ENCODE results near the gene TMPRSS11D. TPM values are rescaled to one million over a fixed set of nuclear protein-coding genes. Genes with fewer than 3 reads are reported as not detected.

Gene TMPRSS11D, protein sequence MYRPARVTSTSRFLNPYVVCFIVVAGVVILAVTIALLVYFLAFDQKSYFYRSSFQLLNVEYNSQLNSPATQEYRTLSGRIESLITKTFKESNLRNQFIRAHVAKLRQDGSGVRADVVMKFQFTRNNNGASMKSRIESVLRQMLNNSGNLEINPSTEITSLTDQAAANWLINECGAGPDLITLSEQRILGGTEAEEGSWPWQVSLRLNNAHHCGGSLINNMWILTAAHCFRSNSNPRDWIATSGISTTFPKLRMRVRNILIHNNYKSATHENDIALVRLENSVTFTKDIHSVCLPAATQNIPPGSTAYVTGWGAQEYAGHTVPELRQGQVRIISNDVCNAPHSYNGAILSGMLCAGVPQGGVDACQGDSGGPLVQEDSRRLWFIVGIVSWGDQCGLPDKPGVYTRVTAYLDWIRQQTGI
- total RNA-seq, result not detected
- polyA plus RNA-seq, result not detected
- 0 reads per million in 6 experiments for total RNA-seq

DNA sequence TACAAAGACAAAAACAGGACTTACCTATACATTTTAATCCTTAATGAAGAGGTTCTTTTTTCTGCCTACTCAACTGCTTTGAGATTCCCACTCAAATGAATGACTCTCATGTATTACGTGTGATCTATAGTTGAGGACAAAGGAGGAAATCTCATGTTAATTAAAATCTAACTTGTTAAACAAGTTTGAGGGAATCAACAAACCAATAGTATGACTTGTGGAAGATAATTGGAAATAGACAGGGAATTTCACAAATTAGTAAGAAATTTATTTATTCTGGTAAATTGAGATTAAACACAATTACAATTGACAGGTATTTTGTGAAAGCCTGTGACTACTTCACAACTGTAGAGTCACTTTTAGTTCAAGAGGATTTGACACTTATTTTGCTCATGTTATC lies at the start of gene TMPRSS11D:
Gene TMPRSS11D (minus strand): TSS at position 101 of the 400 bp plus-strand sequence. CDS start 69 bp downstream, at position 32.
- no peak for ATAC-seq
- POLR2A ChIA-PET, result no interaction called here
- H3K9me3 Mint-ChIP-seq, result peaks cover 0 to 8% (median 0%) of the 10 kb centered on the region in 9 donors

DNA sequence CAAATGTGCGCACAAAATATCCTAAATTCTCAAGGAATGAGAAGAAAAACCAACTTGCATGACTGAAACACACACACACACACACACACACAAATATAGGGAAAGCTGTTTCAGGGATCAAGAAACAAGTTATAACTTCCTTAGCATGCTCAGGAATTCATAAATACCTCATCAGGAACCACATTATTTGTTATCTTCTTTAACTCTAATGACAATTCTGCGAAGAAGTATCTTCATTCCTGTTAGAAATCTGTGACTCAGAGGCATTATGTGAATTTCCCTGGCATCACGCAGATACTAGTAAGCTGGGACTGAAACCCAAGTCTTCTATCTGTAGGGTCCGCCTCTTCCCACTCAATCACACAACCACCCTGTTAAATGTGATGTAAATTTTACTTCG lies 49.2 kb upstream of the TMPRSS11D start:
- DNase-seq, result no peak
- H3K36me3 Mint-ChIP-seq, result no peaks in the 10 kb centered on the region
- peaks cover 0 to under 1% (median 0%) of the 10 kb centered on the region in 9 donors for H3K9me3 Mint-ChIP-seq
- no peaks in the 10 kb centered on the region for H3K4me1 Mint-ChIP-seq
- H3K27me3 Mint-ChIP-seq, result peaks cover 0 to 10% (median 4%) of the 10 kb centered on the region in 5 donors
- H3K27ac Mint-ChIP-seq, result no peak overlapping the region
- POLR2A ChIA-PET, result no interaction called here
- ATAC-seq, result no peak
- no peak overlapping the region for H3K4me3 Mint-ChIP-seq

More for the DNA sequence above, at the start of gene TMPRSS11D:
- Mint-ChIP-seq H3K4me1 (peaks cover 0 to 11% (median 0%) of the 10 kb centered on the region in 4 donors), H3K27ac (no peak within 1 kb of the TSS), H3K36me3 (no peaks in the 10 kb centered on the region), H3K27me3 (peaks cover 0 to 9% (median 3%) of the 10 kb centered on the region in 5 donors), H3K4me3 (no peak within 1 kb of the TSS)
- no peak for DNase-seq

DNA sequence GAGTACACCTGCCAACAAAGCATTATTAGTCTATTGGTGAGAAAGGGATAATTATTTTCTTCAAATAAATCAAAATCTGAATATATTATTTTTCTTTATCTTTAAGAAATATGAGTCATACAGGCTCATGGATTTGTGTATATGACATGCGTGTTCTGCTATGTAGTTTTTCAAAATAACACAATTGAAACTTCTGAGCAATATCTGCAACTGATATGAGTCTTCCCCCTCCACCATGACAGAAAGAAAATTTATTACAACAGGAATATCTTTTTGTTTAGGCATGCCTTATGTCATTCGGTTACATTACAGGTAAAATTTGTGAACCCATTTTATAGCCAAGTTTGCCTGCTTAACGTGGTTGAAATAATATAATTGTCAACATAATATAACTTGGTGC lies 47.5 kb upstream of the TMPRSS11D start:
- POLR2A ChIA-PET, result no interaction called here
- Mint-ChIP-seq H3K36me3 (no peaks in the 10 kb centered on the region), H3K27me3 (peaks cover 0 to 10% (median 6%) of the 10 kb centered on the region in 5 donors), H3K4me1 (no peaks in the 10 kb centered on the region), H3K27ac (no peak overlapping the region), H3K4me3 (no peak overlapping the region), H3K9me3 (no peaks in the 10 kb centered on the region)
- DNase-seq, result no peak
- no peak for ATAC-seq

DNA sequence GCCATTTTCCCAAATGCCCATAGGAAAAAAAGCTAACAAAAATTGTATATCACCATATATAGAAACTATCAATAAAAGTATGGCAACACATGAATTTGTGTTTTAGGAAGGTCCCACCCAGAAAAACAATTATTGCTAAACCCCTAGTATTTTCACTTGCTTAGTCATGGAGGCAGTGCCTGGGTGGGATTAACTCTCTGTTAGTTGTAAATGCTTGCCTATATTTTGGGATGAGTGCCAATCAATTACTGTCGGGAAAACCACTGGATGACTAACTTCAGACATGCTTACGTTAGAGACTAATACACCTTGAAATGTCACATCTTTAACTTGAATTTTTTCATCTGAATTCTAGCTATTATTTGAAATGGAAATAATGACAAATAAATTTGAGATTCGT lies 45.6 kb upstream of the TMPRSS11D start:
- Mint-ChIP-seq H3K4me3 (no peak overlapping the region), H3K4me1 (no peaks in the 10 kb centered on the region), H3K27ac (no peak overlapping the region), H3K9me3 (peaks cover 0 to 2% (median 0%) of the 10 kb centered on the region in 9 donors), H3K36me3 (no peaks in the 10 kb centered on the region), H3K27me3 (peaks cover 0 to 10% (median 4%) of the 10 kb centered on the region in 5 donors)
- POLR2A ChIA-PET, result no interaction called here
- no peak for DNase-seq
- no peak for ATAC-seq

DNA sequence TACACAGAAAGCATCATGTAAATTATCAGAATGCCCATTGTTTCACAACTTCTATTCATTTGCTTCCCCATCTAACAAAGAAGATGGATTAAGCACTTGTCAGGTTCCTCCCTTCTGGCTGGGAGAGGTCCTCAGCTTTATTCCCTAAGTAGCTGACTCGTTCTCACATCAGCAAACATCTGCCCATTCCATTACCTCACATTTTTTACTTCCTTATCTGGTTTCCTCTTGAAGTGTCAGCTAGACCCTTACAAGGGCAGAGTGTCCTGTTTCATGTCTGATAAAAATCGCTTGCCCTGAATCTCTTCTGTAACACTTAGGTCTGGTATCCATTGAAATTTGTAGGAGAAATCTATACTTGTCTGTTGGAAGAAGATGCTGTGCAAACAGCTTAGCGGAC lies 44.7 kb upstream of the TMPRSS11D start:
- Mint-ChIP-seq H3K36me3 (no peaks in the 10 kb centered on the region), H3K4me3 (no peak overlapping the region), H3K27ac (no peak overlapping the region), H3K27me3 (peaks cover 0 to 10% (median 4%) of the 10 kb centered on the region in 5 donors), H3K9me3 (peaks cover 0 to 6% (median 0%) of the 10 kb centered on the region in 9 donors), H3K4me1 (no peaks in the 10 kb centered on the region)
- ATAC-seq (no peak), DNase-seq (no peak)
- POLR2A ChIA-PET, result no interaction called here

DNA sequence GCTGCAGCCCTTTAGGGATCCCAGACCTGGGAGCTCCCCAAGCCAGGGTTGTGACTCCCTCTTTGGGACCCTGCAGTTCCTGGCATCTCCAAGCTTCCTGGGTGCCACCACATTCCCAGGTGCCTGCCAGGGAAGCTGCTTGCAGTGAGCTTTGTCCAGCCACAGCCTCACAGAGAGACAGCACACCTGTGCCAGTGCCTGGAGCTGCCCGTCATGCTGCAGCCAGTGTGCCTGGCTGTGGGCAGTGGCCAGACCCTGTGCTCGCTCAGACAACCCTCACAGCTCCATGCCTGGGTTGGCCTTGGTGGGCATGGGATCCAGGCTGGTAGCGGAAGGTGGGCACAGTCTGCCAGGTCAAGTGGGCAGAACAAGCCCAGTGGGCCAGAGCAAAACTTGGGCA lies 43.4 kb upstream of the TMPRSS11D start:
- peaks cover 0 to 6% (median 0%) of the 10 kb centered on the region in 9 donors for H3K9me3 Mint-ChIP-seq
- H3K36me3 Mint-ChIP-seq, result no peaks in the 10 kb centered on the region
- DNase-seq (no peak), ATAC-seq (no peak)
- H3K27me3 Mint-ChIP-seq, result peaks cover 0 to 7% (median 4%) of the 10 kb centered on the region in 5 donors
- H3K4me3 Mint-ChIP-seq, result no peak overlapping the region
- no peak overlapping the region for H3K27ac Mint-ChIP-seq
- no peaks in the 10 kb centered on the region for H3K4me1 Mint-ChIP-seq
- POLR2A ChIA-PET, result no interaction called here

DNA sequence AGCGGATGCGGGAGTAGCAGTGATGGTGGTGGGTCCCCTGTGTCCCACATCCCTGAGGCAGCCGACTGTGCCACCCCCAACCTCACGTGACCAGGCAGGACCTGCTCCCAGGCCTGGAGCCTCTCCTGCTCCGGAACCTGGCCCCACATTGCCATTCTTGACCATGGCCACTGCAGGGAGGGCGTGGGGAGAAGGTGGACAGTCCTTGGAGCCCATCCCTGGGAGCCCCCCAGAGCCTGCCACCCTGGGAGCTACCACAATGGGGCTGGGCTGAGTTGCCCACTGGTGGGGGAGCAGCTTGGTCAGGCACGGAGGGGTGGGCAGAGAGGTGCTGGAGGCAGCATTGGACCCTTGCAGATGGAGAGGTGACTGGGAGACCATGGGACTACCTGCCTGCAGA lies 42.7 kb upstream of the TMPRSS11D start:
- Mint-ChIP-seq H3K4me3 (no peak overlapping the region), H3K36me3 (no peaks in the 10 kb centered on the region), H3K9me3 (peaks cover 0 to 6% (median 0%) of the 10 kb centered on the region in 9 donors), H3K27ac (no peak overlapping the region), H3K4me1 (no peaks in the 10 kb centered on the region), H3K27me3 (peaks cover 0 to 7% (median 4%) of the 10 kb centered on the region in 5 donors)
- DNase-seq (no peak), ATAC-seq (no peak)
- POLR2A ChIA-PET, result no interaction called here

DNA sequence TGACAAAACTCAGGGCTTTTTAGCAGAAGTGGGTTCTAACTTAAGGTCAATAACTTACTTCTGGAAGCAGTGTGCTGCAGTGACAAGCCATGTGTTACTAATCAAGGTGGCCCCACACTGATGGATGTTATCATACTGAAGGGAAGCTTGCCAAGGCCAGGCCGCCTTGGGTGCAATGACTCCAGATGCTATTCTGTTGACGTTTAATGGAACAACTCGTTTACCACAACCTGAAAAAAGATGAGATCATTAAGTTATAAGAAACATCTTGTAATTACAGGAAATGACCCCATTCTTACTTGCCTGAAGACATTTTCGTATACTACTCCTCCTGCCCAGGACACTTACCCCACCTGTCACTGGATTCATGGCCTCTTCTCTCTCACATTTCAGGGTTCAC lies 38.9 kb upstream of the TMPRSS11D start:
- POLR2A ChIA-PET, result no interaction called here
- ATAC-seq, result no peak

DNA sequence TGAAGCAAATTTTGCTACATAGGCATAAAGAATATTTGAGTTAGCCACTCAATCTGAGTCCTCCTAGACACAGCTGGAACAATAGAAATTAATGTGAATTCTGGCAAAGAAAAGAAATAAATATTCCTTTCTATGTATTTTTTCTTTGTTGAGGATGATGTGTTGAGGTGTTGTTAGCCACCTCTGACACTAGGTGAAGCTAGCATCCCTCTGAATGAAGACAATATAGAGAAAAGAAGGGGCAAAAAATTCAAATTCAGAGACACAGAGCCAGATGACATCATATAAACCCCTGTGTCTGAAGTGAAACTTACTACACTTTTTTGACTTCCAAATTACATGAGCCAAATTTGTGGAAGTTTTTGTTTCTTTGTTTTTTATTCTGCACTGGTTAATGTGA lies 34.6 kb upstream of the TMPRSS11D start:
- DNase-seq (no peak), ATAC-seq (no peak)
- H3K27me3 Mint-ChIP-seq, result peaks cover 0 to 6% (median 0%) of the 10 kb centered on the region in 5 donors
- H3K36me3 Mint-ChIP-seq, result no peaks in the 10 kb centered on the region
- no peak overlapping the region for H3K4me3 Mint-ChIP-seq
- POLR2A ChIA-PET, result no interaction called here
- H3K4me1 Mint-ChIP-seq, result no peaks in the 10 kb centered on the region
- no peaks in the 10 kb centered on the region for H3K9me3 Mint-ChIP-seq
- no peak overlapping the region for H3K27ac Mint-ChIP-seq

More for the DNA sequence above, 38.9 kb upstream of the TMPRSS11D start:
- H3K36me3 Mint-ChIP-seq, result no peaks in the 10 kb centered on the region
- H3K27ac Mint-ChIP-seq, result no peak overlapping the region
- no peak overlapping the region for H3K4me3 Mint-ChIP-seq
- H3K4me1 Mint-ChIP-seq, result no peaks in the 10 kb centered on the region
- no peak for DNase-seq
- peaks cover 0 to 6% (median 0%) of the 10 kb centered on the region in 9 donors for H3K9me3 Mint-ChIP-seq
- H3K27me3 Mint-ChIP-seq, result peaks cover 0 to 5% (median 0%) of the 10 kb centered on the region in 5 donors

DNA sequence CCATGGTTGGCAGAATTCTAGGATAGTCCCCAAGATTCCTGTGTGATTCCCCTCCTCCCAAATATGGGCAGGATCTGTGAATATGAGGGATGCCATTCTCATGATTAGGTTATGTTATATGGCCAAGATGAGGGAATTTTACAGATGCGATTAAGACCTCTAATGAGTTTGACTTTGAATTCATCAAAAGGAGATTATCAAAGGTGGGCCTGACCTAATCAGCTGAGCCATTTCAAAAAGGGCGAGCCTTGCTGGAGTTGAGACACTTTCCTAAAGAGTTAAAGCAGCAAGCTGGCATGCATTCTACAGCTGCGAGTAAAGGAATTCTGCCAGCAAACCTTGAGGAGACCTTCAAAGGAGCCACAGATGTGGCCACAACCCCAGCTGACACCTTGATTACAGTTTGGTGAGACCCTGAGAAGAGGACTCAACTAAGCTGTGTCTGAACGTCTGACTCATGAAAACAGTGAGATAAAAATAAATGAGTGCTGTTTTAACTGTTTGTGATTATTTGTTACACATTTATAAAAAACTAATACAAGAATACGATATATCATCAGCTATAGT lies 31.7 kb upstream of the TMPRSS11D start:
- peaks cover 0 to 6% (median 0%) of the 10 kb centered on the region in 5 donors for H3K27me3 Mint-ChIP-seq
- DNase-seq (no peak), ATAC-seq (no peak)
- no peak overlapping the region for H3K4me3 Mint-ChIP-seq
- no peak overlapping the region for H3K27ac Mint-ChIP-seq
- POLR2A ChIA-PET, result no interaction called here
- no peaks in the 10 kb centered on the region for H3K9me3 Mint-ChIP-seq
- no peaks in the 10 kb centered on the region for H3K36me3 Mint-ChIP-seq
- no peaks in the 10 kb centered on the region for H3K4me1 Mint-ChIP-seq

DNA sequence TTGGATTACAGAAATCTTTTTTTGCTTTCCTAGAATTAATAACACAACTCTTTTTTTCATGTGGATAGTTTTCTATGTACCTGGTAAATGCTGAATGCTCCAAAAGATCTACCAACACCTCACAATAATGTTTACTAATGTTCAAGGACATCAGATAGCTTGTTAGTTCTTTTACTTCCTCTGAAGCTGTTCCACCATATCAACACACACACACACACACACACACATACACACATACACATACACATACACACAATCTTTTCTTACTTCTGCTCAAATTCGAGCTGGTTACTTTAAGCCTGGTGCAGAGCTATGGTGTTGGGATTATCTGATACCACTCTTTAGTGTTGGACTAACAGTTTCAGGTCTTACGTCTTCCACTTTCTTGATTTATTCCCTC lies 28.3 kb upstream of the TMPRSS11D start:
- no peak for ATAC-seq
- Mint-ChIP-seq H3K27ac (no peak overlapping the region), H3K4me1 (no peaks in the 10 kb centered on the region), H3K9me3 (no peaks in the 10 kb centered on the region), H3K4me3 (no peak overlapping the region), H3K36me3 (no peaks in the 10 kb centered on the region), H3K27me3 (peaks cover 0 to 4% (median 0%) of the 10 kb centered on the region in 5 donors)
- POLR2A ChIA-PET, result no interaction called here
- no peak for DNase-seq

DNA sequence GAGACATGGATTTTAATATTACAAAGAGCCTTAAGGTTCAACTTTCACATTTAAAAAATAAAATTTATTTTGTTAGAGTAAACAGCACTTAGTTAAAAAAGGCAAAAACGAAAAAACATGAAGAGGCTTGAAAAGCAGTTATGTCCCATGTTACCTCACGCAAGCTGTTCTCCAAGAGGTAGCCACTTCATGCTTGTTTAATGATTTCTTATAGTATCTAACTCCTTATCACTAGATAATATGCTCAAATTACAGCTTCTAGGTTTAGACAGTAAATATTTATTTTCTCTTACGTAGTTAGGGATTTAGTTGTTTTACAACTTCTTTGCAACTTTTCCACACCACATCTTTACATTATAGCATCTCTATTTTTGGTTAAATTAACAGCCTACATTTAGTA lies 27.8 kb upstream of the TMPRSS11D start:
- POLR2A ChIA-PET, result no interaction called here
- no peaks in the 10 kb centered on the region for H3K9me3 Mint-ChIP-seq
- no peak overlapping the region for H3K4me3 Mint-ChIP-seq
- DNase-seq (no peak), ATAC-seq (no peak)
- H3K27me3 Mint-ChIP-seq, result peaks cover 0 to 4% (median 0%) of the 10 kb centered on the region in 5 donors
- no peak overlapping the region for H3K27ac Mint-ChIP-seq
- no peaks in the 10 kb centered on the region for H3K36me3 Mint-ChIP-seq
- H3K4me1 Mint-ChIP-seq, result no peaks in the 10 kb centered on the region

DNA sequence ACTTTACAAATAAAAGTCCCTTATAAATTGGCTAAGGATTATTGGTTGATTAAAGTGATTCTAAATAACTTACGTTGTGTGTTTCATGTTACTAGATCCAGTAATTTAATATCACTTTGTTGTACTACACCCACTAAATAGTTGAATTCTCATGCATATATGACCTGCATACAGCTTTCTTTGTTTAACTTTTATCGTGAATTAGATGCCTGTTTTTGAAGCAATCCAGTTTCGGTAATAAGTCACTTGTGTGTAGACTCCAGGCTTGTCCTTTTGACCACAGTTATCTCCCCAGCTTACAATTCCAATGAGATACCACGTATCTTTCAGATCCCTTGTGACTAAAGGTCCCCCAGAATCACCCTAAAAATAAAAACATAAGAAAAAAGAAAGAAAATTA lies 27.3 kb upstream of the TMPRSS11D start:
- ATAC-seq, result no peak
- POLR2A ChIA-PET, result no interaction called here
- no peaks in the 10 kb centered on the region for H3K4me1 Mint-ChIP-seq

More for the DNA sequence above, 27.3 kb upstream of the TMPRSS11D start:
- no peak overlapping the region for H3K27ac Mint-ChIP-seq
- H3K9me3 Mint-ChIP-seq, result peaks cover 0 to 4% (median 1%) of the 10 kb centered on the region in 9 donors
- H3K36me3 Mint-ChIP-seq, result no peaks in the 10 kb centered on the region
- H3K27me3 Mint-ChIP-seq, result peaks cover 0 to 4% (median 1%) of the 10 kb centered on the region in 5 donors
- no peak for DNase-seq
- no peak overlapping the region for H3K4me3 Mint-ChIP-seq
